ENCODE measurements around the gene DKK1. TPM values are rescaled to one million over a fixed set of nuclear protein-coding genes. Genes with fewer than 3 reads are reported as not detected.
A peak's percentile ranks its signal among the peaks of the same experiment; 100 is the strongest.

DKK1 gene
- total and polyA plus RNA-seq, 4 donors = 0.08 to 1.1 (median 0.20) TPM; not detected in 1

GRCh38 chr10:52312942-52313255 lies 1.2 kb upstream of the DKK1 start:
- H3K9ac ChIP-seq (ENCODE audit: low read depth in 1 of 2, low read length in 2 of 2) = no peak overlapping the region
- no peaks in the 10 kb centered on the region for H3K9me3 ChIP-seq (ENCODE audit: control insufficient read depth in 4 of 4, low read length in 3 of 4)
- H3K27ac ChIP-seq (ENCODE audit: low read depth in 1 of 2, low read length in 2 of 2) = no peak overlapping the region
- no peak overlapping the region for H3K4me3 ChIP-seq (ENCODE audit: low read depth in 1 of 3, low read length in 3 of 3)
- H3K4me1 ChIP-seq (ENCODE audit: control insufficient read depth in 4 of 4, insufficient read depth in 4 of 4, low read length in 3 of 4) = peaks cover 8 to 25% (median 19%) of the 10 kb centered on the region in 4 donors
- no peak for DNase-seq (ENCODE audit: low spot score)
- 7% methylated on average over 3 of the region's 3 CpGs for WGBS
- TF ChIP-seq REST (IDR thresholded peaks at IDR 0.05) = no peak
- H3K36me3 ChIP-seq (ENCODE audit: control insufficient read depth in 4 of 4, insufficient read depth in 3 of 4, low read depth in 1 of 4, low read length in 3 of 4) = no peaks in the 10 kb centered on the region
- peaks cover 0 to 8% (median 3%) of the 10 kb centered on the region in 4 donors for H3K27me3 ChIP-seq (ENCODE audit: control insufficient read depth in 4 of 4, insufficient read depth in 4 of 4, low read length in 3 of 4)

GRCh38 chr10:52313256-52313932 lies 687 bp upstream of the DKK1 start:
- Histone ChIP-seq H3K27me3 (ENCODE audit: control insufficient read depth in 4 of 4, insufficient read depth in 4 of 4, low read length in 3 of 4) (peaks cover 0 to 8% (median 3%) of the 10 kb centered on the region in 4 donors), H3K36me3 (ENCODE audit: control insufficient read depth in 4 of 4, insufficient read depth in 3 of 4, low read depth in 1 of 4, low read length in 3 of 4) (no peaks in the 10 kb centered on the region), H3K9me3 (ENCODE audit: control insufficient read depth in 4 of 4, low read length in 3 of 4) (no peaks in the 10 kb centered on the region), H3K4me1 (ENCODE audit: control insufficient read depth in 4 of 4, insufficient read depth in 4 of 4, low read length in 3 of 4) (peaks cover 6 to 22% (median 17%) of the 10 kb centered on the region in 4 donors), H3K9ac (ENCODE audit: low read depth in 1 of 2, low read length in 2 of 2) (no peak overlapping the region), H3K4me3 (ENCODE audit: low read depth in 1 of 3, low read length in 3 of 3) (peak overlapping the region in 2 of 3 donors; percentile 2 to 57), H3K27ac (ENCODE audit: low read depth in 1 of 2, low read length in 2 of 2) (no peak overlapping the region)
- no peak for TF ChIP-seq ATF3 (IDR thresholded peaks at IDR 0.05)
- WGBS = 4% methylated on average over 26 of the region's 26 CpGs
- no peak for DNase-seq (ENCODE audit: low spot score)

GRCh38 chr10:52314822-52315552 lies 906 bp downstream of the DKK1 start:
- Histone ChIP-seq H3K36me3 (ENCODE audit: control insufficient read depth in 4 of 4, insufficient read depth in 3 of 4, low read depth in 1 of 4, low read length in 3 of 4) (no peaks in the 10 kb centered on the region), H3K27ac (ENCODE audit: low read depth in 1 of 2, low read length in 2 of 2) (no peak overlapping the region), H3K27me3 (ENCODE audit: control insufficient read depth in 4 of 4, insufficient read depth in 4 of 4, low read length in 3 of 4) (peaks cover 0 to 8% (median 3%) of the 10 kb centered on the region in 4 donors), H3K9me3 (ENCODE audit: control insufficient read depth in 4 of 4, low read length in 3 of 4) (no peaks in the 10 kb centered on the region), H3K4me1 (ENCODE audit: control insufficient read depth in 4 of 4, insufficient read depth in 4 of 4, low read length in 3 of 4) (peaks cover 4 to 19% (median 13%) of the 10 kb centered on the region in 4 donors), H3K9ac (ENCODE audit: low read depth in 1 of 2, low read length in 2 of 2) (no peak overlapping the region), H3K4me3 (ENCODE audit: low read depth in 1 of 3, low read length in 3 of 3) (peak overlapping the region in 1 of 3 donors; percentile 57)
- 7% methylated on average over 36 of the region's 36 CpGs for WGBS
- no peak for DNase-seq (ENCODE audit: low spot score)
- no peak for TF ChIP-seq RXRA (IDR thresholded peaks at IDR 0.05)
- no peak for TF ChIP-seq GABPA (IDR thresholded peaks at IDR 0.05 in 1 of 2, conservative IDR thresholded peaks at IDR 0.05 in 1 of 2)
- no peak for TF ChIP-seq TAF1 (conservative IDR thresholded peaks at IDR 0.05)
- no peak for TF ChIP-seq FOXA2 (IDR thresholded peaks at IDR 0.05)
- no peak for TF ChIP-seq MAX (IDR thresholded peaks at IDR 0.05)
- TF ChIP-seq YY1 (IDR thresholded peaks at IDR 0.05) = no peak
- TF ChIP-seq HNF4A (conservative IDR thresholded peaks at IDR 0.05) = no peak
- no peak for TF ChIP-seq JUND (IDR thresholded peaks at IDR 0.05)
- no peak for TF ChIP-seq SP1 (IDR thresholded peaks at IDR 0.05)
- no peak for TF ChIP-seq ZBTB33 (IDR thresholded peaks at IDR 0.05)
- no peak for TF ChIP-seq ATF3 (IDR thresholded peaks at IDR 0.05)
- TF ChIP-seq EGR1 (IDR thresholded peaks at IDR 0.05; ENCODE audit: low read depth in 2 of 2) = no peak
- no peak for TF ChIP-seq HNF4G (IDR thresholded peaks at IDR 0.05)
- no peak for TF ChIP-seq RAD21 (IDR thresholded peaks at IDR 0.05)
- no peak for TF ChIP-seq REST (IDR thresholded peaks at IDR 0.05)
